Muscle layer of duodenum (tissue), 2 donors: ENCODE measurements around the gene SERPINB6.

Experiments
- H3K27ac ChIP-seq: one replicate; pipeline ENCODE4 v1.7.0; 2013; ENCODE audit warnings: mild to moderate bottlenecking, low read length
- H3K27me3 ChIP-seq: one replicate; pipeline ENCODE4 v1.7.0; 2013; ENCODE audit warnings: low read depth, mild to moderate bottlenecking, control low read depth, low read length
- H3K36me3 ChIP-seq, 2 donors: one replicate each; pipeline ENCODE4 v1.7.0; 2013; ENCODE audit warnings: low read length in 2 of 2, control low read depth in 1 of 2, mild to moderate bottlenecking in 1 of 2; ENCODE audit not compliant: insufficient read depth in 2 of 2, control insufficient read depth in 1 of 2
- H3K4me1 ChIP-seq, 2 donors: one replicate each; pipeline ENCODE4 v1.7.0; 2013; ENCODE audit warnings: low read length in 2 of 2, mild to moderate bottlenecking in 2 of 2, control low read depth in 1 of 2, moderate library complexity in 1 of 2; ENCODE audit not compliant: insufficient read depth in 2 of 2, control insufficient read depth in 1 of 2
- H3K4me3 ChIP-seq, 2 donors: one replicate each; pipeline ENCODE4 v1.7.0; 2013; ENCODE audit warnings: low read length in 2 of 2, low read depth in 1 of 2, mild to moderate bottlenecking in 1 of 2
- H3K9me3 ChIP-seq, 2 donors: one replicate each; pipeline ENCODE4 v1.7.0; 2013; ENCODE audit warnings: low read length in 2 of 2, control low read depth in 1 of 2, mild to moderate bottlenecking in 1 of 2; ENCODE audit not compliant: control insufficient read depth in 1 of 2
- donor health status: healthy.

The SERPINB6 gene

DNA sequence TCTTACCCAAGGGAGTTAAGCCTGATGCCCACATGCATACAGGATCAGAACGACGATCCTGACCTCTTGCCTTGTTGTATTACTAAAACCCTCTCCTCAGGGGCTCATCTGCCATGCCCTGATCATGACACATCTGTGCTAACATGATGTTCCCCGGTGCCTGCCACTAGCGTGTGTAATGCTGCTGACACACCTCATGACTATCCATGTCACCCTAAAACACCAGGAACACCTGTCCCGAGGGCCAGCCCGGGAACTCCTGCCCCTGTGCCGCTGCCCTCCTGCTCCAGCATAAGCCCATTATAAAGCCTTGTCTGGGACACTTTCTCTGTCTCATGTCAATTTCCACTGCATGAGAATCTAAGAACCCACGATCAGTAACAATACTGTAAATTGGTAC, 7.6 kb downstream of the SERPINB6 start:
- no peaks in the 10 kb centered on the region for H3K9me3 ChIP-seq
- no peaks in the 10 kb centered on the region for H3K27me3 ChIP-seq
- no peak overlapping the region for H3K27ac ChIP-seq
- peaks cover 10 to 29% of the 10 kb centered on the region in 2 donors for H3K4me1 ChIP-seq
- peaks cover 1 to 3% of the 10 kb centered on the region in 2 donors for H3K36me3 ChIP-seq
- no peak overlapping the region for H3K4me3 ChIP-seq

DNA sequence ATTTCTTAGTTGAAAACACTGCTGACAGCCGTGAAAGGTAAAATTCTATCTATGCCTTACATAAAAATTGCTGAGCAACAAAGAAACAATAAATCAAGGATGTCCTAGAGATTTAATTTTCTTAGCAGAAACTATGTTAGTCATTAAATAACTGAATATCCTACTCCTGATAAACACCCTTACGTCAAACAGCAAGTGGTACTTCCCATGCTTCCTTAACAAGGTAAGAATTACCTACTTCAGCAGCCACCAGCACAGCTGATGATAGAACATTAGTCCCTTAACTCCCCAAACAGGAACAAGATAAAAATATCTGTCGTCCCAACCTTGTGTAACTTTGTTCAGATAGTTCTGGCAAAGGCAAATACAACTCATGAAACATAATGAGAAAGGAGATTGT, 8.7 kb downstream of the SERPINB6 start:
- Histone ChIP-seq H3K27me3 (no peaks in the 10 kb centered on the region), H3K36me3 (peaks cover 3 to 4% of the 10 kb centered on the region in 2 donors), H3K27ac (peak overlapping the region; percentile 70)

DNA sequence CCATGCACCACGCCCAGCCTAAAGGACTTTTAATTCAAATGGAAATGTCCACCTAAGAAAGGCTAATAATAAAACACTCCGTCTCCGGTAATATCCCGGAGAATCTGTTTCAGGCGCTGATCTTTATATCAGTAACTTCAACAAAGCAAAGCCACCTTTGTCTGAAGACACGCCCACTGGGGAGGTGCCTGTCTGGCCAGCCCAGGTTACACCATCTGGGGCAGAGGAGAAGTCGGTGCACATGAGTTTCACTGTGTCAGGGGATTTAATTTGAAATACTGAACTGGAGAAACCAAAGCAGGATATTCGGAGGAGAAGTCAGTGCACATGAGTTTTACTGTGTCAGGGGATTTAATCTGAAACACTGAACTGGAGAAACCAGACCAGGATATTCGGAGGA, 9.4 kb downstream of the SERPINB6 start:
- H3K27me3 ChIP-seq: no peaks in the 10 kb centered on the region
- H3K4me1 ChIP-seq: peaks cover 10 to 34% of the 10 kb centered on the region in 2 donors
- no peaks in the 10 kb centered on the region for H3K9me3 ChIP-seq
- H3K36me3 ChIP-seq: peaks cover 3 to 4% of the 10 kb centered on the region in 2 donors
- peak overlapping the region; percentile 70 for H3K27ac ChIP-seq
- peak overlapping the region in 1 of 2 donors; percentile 6 for H3K4me3 ChIP-seq

More for the DNA sequence above, 8.7 kb downstream of the SERPINB6 start:
- H3K4me1 ChIP-seq: peaks cover 10 to 30% of the 10 kb centered on the region in 2 donors
- H3K9me3 ChIP-seq: no peaks in the 10 kb centered on the region
- no peak overlapping the region for H3K4me3 ChIP-seq

DNA sequence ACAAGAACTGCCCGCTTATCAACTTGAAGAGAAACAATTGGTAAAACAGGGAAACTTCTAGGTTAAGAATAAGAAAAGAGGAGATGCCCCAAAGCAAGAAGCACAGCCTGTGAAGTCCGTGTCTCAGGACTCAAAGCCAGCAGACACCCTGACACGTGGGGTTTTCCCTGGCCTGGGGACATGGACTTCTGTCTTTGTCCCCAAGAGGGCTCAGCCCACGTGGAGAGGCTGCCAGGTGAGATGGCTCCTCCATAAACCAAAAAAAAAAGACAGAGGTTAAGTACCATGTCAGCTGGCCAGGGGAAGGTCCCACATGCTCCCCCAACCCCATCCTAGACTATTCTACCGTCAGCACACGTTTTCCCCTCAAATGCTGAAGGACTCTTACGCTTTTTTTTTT, 9.9 kb downstream of the SERPINB6 start:
- no peaks in the 10 kb centered on the region for H3K27me3 ChIP-seq
- H3K4me1 ChIP-seq: peaks cover 10 to 29% of the 10 kb centered on the region in 2 donors
- H3K9me3 ChIP-seq: no peaks in the 10 kb centered on the region
- peak overlapping the region in 1 of 2 donors; percentile 6 for H3K4me3 ChIP-seq
- H3K27ac ChIP-seq: peak overlapping the region; percentile 70
- peaks cover 3 to 4% of the 10 kb centered on the region in 2 donors for H3K36me3 ChIP-seq

DNA sequence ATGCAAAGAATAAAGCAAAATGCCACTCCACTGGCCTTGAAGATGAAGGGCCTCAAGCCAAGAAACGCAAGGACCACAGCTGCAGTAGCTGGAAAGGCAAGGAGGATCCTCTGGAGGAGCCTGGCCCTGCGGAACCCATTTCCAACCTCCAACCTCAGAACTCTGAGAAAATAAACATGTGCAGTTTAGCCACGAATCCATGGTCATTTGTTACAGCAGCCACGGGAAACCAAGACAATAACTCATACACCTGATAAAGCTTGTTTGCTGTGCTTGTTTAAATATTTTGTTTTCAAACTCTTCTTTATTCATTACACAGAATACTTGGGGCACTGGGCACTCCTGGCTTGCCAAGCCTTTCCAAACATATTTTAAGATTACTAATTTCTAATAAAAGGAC, 10.4 kb downstream of the SERPINB6 start:
- no peaks in the 10 kb centered on the region for H3K27me3 ChIP-seq
- peaks cover 10 to 28% of the 10 kb centered on the region in 2 donors for H3K4me1 ChIP-seq
- peaks cover 4 to 7% of the 10 kb centered on the region in 2 donors for H3K36me3 ChIP-seq
- H3K27ac ChIP-seq: peak overlapping the region; percentile 70
- H3K4me3 ChIP-seq: no peak overlapping the region
- H3K9me3 ChIP-seq: no peaks in the 10 kb centered on the region

DNA sequence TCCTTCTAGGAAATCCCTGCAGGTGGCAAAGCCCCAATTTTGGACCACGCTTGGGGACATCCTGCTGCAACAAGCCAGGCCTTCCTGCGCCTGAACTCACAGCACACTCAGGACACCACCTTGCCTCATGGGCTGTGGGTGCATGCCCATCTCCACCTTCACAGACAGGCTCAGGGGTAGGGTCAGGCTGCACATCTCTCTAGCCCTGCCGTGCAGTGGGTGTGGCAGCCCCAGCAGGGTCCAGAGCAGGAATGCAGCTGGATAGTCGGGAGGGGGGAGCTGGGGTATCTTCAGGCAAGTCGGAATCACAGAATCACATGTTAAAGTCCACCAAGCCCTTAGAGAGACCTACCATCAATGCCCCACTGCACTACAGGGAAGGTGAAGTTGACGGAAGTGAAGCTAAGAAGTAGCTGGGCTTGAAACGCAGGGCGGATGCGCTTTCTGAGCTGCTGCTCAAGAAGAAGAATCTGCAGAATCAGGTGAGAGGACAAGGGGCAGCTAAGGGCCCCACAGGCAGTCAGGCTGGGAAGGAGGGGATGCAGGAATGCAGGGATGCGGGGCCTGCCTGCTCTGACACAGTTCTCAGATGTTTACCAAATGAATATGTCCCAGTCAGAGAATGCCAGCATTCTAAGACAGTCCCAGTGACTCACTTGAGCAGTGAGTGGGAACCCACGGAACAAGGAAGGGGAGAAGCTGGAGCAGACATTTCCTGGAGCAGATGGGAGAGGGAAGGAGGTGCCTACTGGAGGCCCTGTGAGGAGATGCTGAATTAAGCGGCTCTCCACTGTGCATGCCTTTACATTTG, 11.3 kb downstream of the SERPINB6 start:
- no peaks in the 10 kb centered on the region for H3K9me3 ChIP-seq
- peaks cover 4 to 10% of the 10 kb centered on the region in 2 donors for H3K36me3 ChIP-seq
- no peak overlapping the region for H3K4me3 ChIP-seq
- peaks cover 10 to 28% of the 10 kb centered on the region in 2 donors for H3K4me1 ChIP-seq
- H3K27me3 ChIP-seq: no peaks in the 10 kb centered on the region
- peak overlapping the region; percentile 70 for H3K27ac ChIP-seq

DNA sequence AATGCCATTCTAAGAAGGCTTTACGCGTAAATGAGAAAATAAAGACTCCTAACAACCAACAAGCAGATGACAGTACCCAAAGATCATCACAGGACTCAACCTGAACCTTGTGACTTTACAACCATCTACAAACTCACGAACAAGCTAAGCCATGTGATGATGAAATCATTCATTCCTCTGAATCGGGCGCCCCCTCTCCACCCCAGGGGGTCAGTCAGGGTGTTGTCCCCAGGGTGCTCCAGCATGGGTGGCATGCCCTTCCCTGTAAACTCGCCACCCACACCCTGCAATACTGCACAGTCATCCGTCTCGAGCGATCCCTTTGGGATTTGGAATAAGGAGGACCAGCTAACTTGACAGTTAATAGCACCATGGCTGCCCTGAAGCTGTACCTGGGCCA, 12.6 kb downstream of the SERPINB6 start:
- Histone ChIP-seq H3K27ac (no peak overlapping the region), H3K36me3 (peaks cover 4 to 22% of the 10 kb centered on the region in 2 donors), H3K4me1 (peaks cover 10 to 28% of the 10 kb centered on the region in 2 donors), H3K9me3 (no peaks in the 10 kb centered on the region), H3K4me3 (no peak overlapping the region), H3K27me3 (no peaks in the 10 kb centered on the region)

DNA sequence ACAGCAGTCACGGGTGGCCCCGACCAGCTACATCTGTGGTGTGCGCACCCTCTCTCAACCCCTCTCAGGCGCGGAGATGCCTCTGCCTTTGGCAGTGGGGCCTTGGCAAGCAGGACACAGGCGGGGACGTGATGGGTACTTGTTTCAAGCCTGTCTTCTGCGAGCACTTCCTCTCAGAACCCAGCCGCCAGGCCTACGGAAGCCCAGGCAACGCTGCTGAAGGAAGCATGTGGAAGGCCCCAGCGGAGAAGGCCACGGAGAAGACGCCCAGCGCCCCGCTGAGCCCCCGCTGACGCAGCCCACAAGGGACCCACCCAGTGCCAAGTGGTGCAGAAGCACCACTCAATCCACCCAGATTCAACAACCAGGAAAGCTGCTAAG, 13.0 kb downstream of the SERPINB6 start:
- H3K4me1 ChIP-seq: peaks cover 10 to 26% of the 10 kb centered on the region in 2 donors

DNA sequence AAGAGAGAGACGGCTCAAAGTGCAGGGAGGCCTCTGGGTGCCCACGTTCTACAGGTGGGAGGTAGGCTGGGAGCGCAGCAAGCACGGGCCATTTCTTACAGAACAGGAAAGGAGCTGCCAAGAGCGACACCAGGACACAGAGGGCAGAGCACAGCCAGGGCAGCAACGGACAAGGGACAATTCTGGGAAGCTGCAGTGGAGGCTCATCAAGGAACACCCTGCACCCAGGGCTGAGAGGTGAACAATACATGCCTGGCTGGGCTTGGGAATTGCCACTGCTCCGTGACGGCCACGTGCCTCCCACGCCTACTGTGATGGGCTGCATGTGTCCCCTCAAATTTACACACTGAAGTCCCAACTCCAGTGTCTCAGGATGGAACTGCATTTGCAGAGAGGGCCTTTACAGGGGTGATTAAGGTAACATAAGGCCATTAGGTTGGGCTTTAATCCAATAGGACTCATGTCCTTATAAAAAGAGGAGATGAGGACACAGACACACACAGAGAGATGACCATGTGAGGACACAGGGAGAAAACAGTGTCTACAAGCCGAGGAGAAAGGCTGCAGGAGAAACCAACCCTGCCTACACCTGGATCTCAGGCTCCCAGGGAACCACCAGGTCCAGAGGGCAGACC, 13.6 kb downstream of the SERPINB6 start:
- Histone ChIP-seq H3K4me3 (no peak overlapping the region), H3K27me3 (no peaks in the 10 kb centered on the region), H3K27ac (no peak overlapping the region), H3K9me3 (no peaks in the 10 kb centered on the region), H3K36me3 (peaks cover 10 to 22% of the 10 kb centered on the region in 2 donors), H3K4me1 (peaks cover 10 to 23% of the 10 kb centered on the region in 2 donors)

More for the DNA sequence above, 13.0 kb downstream of the SERPINB6 start:
- H3K36me3 ChIP-seq: peaks cover 5 to 22% of the 10 kb centered on the region in 2 donors
- no peak overlapping the region for H3K4me3 ChIP-seq
- no peaks in the 10 kb centered on the region for H3K9me3 ChIP-seq
- H3K27ac ChIP-seq: no peak overlapping the region
- H3K27me3 ChIP-seq: no peaks in the 10 kb centered on the region

DNA sequence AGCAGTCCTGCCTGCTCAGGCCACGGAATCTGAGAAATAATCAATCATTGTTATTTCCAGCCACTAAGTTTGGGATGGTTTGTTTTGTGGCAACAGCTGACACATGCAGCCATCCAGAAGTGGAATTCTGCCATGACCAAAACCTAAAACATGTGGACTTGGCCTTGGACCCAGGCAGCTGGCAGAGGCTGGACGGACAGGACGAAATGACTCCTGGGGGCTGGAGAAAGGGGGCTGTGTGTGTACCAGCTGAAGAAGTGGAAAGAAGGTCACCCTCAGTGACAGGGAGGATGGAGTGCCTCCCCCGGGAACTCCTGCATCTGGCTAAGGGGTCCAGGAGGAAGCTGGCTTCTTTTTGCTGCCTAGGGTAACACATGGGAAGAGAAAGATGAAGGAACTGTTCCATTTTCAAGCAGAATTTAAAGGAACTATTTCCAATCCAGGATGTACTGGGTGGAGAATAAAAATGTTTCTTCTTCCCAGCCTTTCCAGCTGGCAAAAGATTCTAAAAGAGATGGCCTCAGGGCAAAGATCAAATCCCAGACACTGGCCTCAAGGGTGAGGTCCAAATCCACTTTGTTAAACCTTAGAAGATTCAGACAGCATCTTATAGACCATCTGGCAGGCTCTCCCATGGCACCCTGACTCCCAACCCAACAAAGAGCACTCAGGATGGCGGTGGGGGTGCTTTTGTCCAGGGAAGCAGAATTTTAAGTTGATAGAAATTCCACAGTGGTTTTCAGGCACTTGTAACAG, 14.3 kb downstream of the SERPINB6 start:
- Histone ChIP-seq H3K4me3 (no peak overlapping the region), H3K36me3 (peaks cover 10 to 22% of the 10 kb centered on the region in 2 donors), H3K4me1 (peaks cover 14 to 22% of the 10 kb centered on the region in 2 donors), H3K9me3 (no peaks in the 10 kb centered on the region), H3K27ac (no peak overlapping the region), H3K27me3 (no peaks in the 10 kb centered on the region)

DNA sequence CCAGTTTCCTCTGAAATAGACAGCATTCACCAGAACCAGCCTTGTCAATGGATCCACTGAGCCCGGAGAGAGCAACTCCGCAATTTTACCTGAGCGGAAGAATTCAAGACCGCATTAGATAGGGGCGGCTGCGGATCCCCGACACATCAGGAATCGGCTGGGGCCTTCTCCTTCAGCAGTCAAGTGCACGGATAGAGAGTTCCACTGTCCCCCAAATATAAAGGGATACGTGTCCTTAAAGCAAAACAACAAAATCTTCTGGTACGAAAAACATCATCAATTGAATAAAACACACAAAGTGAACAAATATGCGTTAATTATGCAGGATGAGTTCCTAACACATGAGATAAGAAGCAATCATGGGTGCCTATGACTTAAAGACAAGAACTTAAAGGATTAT, 18.3 kb downstream of the SERPINB6 start:
- Histone ChIP-seq H3K36me3 (peaks cover 24 to 33% of the 10 kb centered on the region in 2 donors), H3K4me3 (no peak overlapping the region)

More for the DNA sequence above, 18.3 kb downstream of the SERPINB6 start:
- peaks cover 10 to 11% of the 10 kb centered on the region in 2 donors for H3K4me1 ChIP-seq
- no peaks in the 10 kb centered on the region for H3K27me3 ChIP-seq
- no peaks in the 10 kb centered on the region for H3K9me3 ChIP-seq
- peak overlapping the region; percentile 50 for H3K27ac ChIP-seq
